Stimulated activated CD4-positive, alpha-beta T cell treated with anti-CD3 and anti-CD28 coated beads, Interleukin-15, amount 100 ng/mL, for 1 hour (primary cell): Measurements from ENCODE around the gene CNIH3.

Source experiments
- DNase-seq, 2 donors: peaks; one replicate each; pipeline ENCODE4 v3.0.0-alpha.2; 2020; ENCODE audit warnings: low read depth in 1 of 2, low spot score in 1 of 2

The CNIH3 gene

DNA sequence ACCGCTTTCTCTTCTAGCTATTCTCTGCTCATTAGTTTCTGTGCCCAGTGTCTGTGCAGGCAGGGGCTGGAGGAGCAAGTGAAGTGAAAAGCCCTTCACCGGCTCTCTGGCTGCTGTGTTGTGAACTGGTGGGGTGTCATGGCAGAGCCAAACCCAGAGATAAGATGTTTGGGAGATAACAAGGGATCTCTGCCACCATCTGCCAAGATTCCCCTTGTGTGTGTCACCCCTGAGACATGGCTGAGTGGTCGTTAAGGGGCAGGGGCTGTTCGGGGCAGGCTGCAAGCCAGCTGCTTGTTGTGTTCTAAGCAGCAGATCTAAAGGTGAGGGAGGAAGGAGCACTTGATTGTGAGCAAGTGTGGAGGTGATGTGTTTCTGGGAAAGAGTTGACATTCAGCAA, 24.5 kb downstream of the CNIH3 start:
- no peak for DNase-seq

DNA sequence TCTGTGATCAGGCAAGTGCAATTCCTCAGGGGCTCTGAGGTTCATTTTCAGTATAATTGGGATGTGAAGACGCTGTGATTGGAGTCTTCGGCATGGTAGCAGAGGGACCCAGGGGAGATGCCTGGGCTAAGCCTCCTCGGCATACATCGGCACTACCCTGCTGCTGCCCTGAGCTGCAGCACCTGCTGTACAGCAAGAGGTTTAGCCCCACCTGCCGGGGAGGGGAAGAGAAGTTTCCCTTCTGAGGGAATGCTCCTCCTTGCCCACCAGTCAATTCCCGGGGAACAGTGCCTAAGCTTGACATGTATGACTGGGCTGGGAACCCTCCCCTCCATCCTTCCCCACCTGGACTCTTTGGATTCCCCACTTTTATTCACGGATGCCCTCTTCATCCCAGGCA, 24.9 kb downstream of the CNIH3 start:
- DNase-seq, result no peak

DNA sequence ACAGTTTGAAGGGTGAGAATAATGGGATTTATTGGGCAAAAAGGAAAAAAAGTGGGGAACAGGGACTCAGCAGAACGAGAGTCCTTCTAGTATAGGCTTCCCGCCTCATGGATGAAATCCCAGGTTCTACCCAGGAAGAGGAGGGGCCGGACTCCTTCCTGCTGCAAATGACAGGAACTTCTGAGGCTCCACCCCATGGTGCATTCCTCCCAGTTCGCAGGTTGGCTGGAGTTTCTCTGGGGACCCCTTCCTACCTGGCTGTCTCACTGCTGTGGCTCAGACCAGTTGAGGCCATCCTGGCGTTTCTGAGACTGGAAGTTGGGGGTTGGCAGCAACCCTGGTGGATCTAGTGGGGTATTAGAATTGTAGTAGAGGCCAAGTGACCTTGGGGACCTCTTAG, 27.5 kb downstream of the CNIH3 start:
- no peak for DNase-seq

DNA sequence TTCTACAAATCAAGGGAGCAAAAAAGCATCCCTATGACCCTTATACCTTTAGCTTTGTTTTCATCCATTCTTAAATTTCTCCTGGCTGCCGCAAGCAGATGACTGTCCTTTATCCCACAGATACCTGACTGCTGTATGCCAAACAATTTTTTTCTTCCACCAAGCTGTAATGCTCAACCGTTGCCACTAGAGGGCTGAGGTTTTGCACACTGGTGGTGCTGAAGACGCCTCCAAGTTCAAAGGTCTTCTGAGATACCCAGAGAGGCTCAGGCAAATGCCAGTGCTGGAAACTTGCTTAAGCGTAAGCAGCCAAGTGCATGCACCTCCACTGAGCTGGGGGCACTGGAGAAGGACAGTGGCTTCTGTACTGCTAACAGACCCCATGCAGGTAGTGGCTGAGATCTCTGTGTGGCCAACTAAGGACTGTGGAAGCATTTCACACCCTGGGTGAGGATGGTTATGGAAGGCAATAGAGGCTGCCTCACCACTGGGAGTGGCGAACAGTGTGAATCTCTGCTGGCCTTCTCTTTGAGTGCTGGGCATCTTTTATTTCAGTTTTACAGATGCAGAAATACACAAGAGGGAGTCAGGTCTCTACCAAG, 28.5 kb downstream of the CNIH3 start:
- peak; percentile 8 to 21 for DNase-seq

DNA sequence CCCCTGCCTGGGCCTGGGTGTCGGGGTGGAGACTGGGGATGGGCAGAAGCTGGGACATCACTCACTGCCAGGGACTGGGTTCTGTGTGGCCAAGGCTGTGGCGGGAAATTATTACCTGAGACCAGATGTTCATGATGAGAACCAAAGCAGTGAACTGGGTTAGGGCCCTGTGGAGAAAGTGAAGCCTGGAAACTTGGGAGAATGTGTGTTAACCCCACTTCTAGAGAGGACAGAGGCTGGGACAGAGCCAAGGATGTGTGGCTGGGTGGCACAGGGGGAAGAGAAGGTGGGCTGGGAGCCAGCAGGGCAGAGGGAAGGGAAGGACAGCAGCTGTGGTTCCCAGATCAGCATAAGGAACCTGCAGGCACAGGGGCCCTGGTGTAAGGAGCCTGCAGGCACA, 31.3 kb downstream of the CNIH3 start:
- DNase-seq, result no peak

DNA sequence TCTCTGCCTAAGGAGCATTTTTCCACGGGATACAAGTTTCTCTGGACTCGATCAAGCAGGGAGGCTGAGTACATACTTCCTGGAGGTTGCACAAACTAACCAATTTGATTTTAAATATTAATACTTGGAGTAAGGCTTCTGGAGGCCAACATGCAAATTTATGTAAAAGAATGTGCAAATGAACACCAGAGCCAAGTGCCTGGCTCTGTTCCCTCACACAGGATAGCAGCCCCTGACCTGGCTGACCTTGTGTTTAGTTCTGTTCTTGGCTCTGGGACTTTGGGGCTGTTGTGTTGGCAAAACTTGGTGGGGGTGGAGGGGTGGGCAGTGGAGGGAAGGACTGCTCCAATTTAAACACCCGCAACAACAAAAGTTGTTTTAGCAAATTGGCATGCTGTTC, 34.2 kb downstream of the CNIH3 start:
- no peak for DNase-seq

DNA sequence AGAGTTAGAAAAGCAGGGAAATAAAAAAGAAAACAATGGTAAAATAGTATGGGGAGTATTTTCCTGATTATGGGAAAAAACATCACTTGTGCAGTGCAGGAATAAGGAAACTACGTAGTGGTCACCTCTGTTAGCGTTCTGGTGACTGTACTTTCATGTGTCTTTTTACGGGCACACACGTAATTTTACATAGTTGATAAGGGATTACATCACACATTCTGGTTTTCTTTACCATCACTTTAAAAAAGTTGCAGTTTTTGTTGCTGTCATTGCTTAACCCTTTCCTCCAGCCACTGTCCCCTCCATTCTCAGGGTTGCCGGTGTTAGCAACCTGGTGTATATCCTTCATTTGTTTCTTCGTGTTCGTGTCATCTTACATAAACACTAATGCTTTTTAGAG, 35.1 kb downstream of the CNIH3 start:
- no peak for DNase-seq

DNA sequence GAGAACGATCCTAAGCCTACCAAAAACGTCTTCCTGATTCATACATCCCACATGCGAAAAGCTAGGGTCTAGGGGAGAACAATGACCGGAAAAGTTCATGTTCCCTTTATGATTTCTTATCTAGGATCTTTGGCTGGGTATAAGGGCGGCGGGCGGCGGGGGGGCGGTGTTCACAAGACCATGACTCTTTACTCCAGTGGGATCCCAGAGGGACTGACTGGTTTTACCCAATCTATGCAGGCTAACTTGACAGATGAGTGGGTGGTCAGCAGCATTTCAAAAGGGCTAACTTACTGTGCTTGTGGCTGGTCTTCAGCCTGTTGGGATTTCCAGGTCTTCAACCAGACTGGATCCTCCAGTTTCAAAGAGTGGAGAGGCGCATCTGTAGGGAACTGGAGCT, 40.3 kb downstream of the CNIH3 start:
- DNase-seq, result no peak

DNA sequence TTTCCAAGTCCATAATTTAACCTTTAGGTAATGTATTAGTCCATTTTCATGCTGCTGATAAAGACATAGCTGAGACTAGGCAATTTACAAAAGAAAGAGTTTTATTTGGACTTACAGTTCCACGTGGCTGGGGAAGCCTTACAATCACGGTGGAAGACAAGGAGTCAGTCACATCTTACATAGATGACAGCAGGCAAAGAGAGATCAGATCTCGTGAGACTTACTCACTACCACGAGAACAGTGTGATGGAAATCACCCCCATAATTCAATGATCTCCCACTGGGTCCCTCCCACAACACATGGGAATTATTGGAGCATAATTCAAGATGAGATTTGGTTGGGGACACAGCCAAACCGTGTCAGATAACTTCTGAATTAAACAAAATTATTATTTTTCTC, 44.0 kb downstream of the CNIH3 start:
- DNase-seq, result no peak

DNA sequence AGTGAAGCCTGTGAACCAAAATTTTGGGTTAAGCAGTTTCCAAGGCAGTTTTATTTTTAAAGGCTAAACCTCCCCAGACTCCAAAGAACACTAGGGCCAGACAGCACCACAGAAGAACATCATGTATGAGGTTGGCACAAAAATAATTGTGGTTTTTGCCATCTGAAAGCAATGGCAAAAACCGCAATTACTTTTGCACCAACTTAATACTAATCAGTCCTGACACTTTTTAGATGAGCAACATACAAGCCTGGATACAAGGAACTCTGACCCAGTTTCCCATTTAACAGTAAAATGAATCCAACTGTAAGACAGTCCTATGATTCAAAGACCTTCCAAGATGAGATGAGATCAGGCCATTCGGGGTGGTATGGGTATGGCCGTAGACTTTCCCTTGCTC, 46.8 kb downstream of the CNIH3 start:
- no peak for DNase-seq

DNA sequence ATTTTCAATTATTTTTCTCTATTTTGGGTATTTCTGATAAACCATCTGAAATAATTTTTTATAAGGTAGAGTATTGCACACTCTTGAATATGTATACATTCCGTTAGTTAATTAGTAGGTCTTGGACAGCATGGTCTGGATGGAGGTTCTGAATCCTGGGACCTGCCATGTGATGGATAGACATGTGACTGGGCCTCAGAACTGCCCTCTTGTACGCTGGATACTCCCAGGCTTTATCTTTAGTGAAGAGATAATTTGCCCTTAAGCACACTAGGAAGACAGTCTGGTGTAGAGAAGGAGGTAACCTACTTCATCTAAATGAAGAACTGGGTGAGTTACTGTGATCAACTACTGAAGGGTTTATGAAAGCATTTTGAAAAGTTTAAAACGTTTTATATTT, 48.9 kb downstream of the CNIH3 start:
- no peak for DNase-seq

DNA sequence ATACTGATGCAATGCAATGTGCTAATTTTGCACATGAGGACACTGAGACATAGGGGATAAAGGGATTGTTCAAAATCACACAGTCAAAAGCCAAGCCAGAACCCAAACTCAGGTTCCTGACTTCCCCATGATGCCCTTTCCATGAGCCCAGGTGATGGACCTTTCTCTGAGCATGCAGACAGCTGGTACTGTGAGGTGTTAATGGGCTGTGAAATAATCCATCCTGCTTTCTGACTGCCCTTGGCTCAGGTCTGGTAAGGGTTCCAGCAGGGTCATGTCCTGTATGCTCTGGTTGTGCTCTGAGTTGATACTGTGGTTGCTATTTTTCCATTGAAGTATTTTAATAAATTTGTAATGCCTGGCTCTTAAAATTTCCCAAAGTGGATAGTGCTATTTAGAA, 50.0 kb downstream of the CNIH3 start:
- no peak for DNase-seq

DNA sequence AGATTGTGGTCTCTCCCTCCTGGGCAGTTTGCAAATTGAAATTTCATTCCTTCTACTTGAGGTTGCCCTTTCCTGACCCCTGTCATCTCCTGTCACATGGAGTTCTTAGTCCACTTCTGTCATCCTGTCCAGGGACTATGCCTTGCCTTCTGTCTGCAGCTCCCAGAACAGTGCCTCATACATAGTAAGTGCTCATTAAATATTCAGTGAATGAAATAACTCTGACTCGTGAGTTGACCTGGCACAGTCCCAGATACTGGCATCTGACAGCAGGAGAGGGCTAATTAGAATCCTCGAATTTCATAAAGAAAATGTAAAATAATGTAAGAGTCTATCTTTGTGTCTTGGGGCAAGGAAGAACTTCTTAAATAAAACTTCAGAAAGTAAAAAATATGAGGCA, 50.8 kb downstream of the CNIH3 start:
- no peak for DNase-seq

DNA sequence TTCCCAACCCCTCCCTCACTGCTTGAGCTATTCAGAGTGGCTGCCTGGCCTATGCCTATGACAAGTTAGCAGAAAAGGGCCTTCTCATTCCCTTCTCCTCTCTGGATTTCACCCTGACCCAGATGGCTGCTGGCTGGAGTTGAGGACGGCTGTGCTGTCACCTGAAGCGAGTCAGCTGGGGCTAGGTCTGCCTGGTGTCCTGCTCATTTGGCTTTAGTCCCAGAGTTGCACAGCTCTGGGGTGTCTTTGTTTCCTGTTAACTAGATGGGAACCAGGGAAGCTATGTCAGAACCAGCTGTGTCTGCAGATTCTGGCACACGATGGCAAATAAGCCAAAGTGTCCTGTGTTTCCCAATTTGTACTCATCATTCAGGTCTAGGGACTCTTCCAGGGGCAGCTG, 52.9 kb downstream of the CNIH3 start:
- DNase-seq, result no peak

DNA sequence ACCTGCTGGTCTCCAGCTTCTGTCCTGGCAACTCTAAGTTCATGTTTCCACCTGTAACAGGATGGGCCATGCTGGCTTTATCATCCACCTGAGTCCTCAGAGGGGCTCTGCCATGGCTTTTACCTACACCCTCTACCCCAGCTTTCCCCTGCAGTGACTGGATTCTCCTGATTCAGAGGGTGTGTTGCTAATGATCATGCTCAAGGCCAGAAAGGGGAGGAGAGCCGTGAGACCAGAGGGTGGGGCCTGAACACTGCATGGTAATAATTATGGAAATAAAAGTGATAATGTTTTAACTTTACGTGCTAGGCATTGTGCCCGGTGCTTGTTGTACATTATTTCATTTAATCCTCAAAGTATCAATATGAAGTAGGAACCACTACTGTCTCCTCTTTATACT, 53.3 kb downstream of the CNIH3 start:
- no peak for DNase-seq

DNA sequence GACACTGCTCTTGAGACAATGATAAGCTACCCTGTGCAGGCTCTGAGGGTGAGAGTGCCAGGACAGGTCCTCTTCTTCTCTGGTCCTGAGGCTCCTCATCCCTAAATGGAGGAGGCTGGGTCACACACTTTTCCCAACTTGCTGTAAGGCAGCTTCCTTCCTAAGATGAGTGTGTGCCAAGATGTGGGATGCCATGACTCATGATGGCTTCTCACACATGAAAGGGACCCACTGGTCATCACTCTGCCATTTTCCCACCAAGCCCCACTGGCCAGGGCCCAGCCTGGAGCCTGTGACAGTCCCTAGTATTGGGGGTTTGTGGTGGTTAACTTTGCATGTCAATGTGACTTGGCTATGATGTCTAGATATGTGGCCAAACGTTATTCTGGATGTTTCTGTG, 54.4 kb downstream of the CNIH3 start:
- no peak for DNase-seq

DNA sequence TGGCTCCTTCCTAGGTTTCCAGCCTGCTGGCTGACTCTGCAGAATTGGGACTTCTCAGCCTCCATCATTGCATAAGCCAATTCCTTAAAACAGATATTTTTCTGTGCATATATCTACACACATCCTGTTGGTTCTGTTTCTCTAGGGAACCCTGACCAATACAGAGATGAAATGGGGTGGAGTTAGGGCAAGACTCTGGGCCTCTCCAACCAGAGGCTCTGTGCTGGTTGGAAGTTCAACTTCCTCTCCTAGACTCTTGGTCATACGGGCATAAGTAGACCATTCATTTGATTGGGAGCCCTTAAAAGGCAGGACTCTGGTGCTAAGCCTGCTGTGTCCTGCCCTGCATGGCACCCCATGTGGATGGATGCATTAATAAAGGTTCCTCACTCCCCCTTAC, 55.0 kb downstream of the CNIH3 start:
- DNase-seq, result no peak

DNA sequence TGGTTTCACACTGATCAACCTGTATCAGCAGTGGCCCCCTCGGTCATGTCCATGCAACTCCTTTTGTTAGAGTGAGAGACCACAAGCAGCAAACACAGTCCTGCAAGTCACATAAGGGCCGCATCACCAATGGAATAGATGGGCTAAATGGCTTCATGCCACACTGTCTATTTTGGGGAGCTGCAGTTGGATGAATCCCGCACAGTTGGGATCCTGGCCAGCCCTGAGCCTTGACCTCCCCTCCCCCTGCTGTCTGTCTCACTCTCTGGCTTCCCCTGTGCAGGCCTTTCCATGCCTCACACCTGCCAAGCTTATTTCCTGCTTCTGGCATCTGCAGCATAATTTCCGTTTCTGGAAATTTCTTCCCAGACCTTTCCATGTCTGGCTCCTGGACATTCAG, 57.0 kb downstream of the CNIH3 start:
- no peak for DNase-seq

DNA sequence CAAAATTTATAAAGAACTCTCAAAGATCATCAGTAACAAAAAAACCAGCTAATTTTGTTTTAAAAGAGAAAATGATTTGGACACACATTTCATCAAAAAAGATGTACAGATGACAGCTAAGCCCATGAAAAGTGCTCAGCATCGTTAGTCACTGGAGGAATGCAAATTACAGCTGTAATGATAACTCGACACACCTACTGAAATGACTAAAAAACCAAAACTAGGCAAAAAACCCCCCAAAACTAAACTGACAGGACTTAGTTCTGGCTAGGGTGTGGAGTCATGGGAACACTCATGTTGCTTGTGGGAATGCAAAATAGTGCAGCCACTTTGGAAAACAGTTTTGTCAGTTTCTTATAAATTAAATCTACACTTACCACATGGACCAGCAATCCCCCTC, 59.5 kb downstream of the CNIH3 start:
- DNase-seq, result no peak

DNA sequence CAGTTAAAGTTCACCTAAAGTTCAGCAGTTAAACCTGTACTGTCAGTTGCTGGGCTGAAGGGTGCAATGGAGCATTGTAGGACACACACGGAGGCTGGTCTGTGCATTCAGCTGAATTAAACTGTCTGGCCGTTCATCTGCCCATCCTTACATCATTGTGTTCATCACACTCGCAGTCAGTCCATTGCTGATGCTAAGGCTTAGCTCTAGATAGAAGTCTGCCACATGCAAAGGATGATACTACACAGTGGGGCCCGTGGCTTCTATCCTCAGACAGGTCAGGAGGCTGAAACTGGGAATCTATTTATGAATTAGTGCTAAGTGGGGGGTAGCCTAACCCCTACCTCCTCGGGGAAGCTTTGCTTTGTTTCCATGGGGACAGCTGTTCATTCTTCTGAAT, 60.4 kb downstream of the CNIH3 start:
- no peak for DNase-seq

DNA sequence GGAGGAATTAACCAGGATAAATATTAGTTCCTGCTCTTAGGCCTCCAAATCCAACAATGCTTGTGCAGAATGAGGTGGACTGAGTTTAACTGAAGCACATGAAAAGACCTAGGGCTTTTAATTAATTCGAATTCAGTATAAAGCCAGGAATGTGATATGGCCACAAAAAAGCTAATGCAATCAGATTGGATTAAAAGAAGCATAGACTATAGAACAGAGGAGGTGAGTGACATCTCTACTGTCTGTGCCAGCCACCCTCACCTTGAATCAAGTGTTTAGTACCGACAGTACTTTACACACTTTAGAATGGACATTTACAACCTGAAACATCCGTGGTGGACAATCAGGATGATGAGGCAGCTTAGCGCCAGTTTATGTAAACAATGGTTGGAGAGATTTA, 62.1 kb downstream of the CNIH3 start:
- no peak for DNase-seq

DNA sequence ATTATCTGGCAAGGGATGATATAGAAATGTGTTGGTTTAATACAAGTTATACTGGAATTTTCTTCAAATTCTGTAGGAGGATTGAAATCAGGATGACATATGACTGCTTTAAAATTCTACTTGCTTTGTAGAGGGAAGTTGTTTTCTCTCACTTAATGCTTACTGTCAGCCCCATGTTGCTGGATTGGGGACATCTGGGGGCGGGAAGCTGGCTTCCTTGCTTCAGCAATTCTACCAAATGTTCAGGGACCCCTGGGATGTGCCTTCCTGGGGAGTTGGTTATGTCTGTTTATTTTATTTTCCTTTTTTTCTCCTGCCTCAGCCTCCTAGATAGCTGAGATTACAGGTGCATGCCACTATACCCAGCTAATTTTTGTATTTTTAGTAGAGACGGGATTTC, 63.5 kb downstream of the CNIH3 start:
- DNase-seq, result no peak

DNA sequence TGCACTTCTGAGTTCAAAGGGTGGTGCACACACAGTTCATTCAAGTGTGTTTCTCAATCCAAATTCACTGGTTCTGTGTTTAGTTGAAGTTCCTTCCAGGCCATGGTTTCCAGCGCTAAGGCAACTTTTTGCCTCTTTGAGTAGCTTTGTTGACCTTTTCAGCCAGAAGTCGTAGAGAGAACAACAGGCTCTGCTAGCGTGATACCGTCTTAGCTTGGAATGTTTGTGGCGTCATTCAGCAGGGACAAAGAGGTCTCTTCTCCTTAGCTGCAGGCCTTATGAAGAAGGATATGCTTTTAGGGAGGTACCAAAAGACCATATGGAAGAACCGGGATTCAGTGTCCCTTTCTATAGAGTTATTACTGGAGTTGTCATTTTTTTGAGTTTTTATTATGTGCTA, 65.7 kb downstream of the CNIH3 start:
- no peak for DNase-seq

DNA sequence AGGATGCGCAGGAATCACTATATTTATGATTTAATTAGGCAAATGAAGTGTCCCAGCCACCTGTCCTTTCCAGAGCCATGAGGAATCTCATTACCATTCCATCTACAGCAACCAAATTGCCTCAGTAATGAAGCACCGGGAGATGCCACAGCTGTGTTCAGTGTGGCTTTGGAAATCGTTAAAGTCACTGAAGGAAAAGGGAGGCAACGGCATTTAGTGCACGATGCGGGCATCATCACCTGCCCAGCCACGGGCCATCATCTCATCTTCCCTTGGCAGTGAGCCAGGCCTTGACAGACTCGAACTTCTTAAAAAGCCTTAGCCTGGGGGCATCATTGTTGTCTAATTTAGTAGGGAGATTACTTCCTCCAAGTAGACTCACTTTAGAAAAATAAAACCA, 67.8 kb downstream of the CNIH3 start:
- no peak for DNase-seq
